Left hindlimb (tissue), 1 donor: ENCODE measurements around the gene LRRC37A.
"Not testable (repeated sequence)": the region's sequence is repeated elsewhere in the genome, so short reads cannot be mapped to it uniquely, and the experiment has no call there.

Experiments
- DNase-seq: peaks from one replicate; pipeline ENCODE4 v3.0.0-alpha.2; 2018

Gene LRRC37A

DNA sequence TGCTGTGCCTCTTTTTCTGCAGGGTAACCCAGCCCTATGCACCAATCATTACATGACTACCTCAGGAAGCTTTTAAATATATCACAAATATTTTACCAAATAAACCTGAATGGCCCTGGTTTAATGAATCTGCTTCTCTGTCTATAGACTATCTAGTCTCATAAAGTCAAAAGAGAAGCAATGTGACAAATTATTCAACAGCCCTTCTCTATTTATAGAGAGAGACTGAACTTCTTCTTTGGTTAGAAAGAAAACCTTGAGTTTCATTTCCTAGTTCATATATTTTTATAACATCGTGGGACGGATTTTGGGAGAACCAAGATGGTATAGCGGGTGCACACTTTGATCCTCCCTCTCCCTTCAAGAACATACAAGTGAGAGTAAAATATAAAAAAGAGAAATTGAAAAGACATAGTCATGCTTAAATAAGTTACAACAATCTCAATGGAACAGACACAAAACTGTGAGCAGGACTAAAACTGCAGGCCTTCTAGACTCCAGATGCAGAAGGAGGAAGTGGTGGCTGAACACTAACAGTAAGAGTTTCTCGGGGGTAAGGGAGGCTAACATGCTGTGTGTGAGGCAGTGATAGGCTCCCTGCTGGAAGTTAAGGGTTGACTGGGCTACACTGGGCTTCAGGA, 3.9 kb upstream of the LRRC37A start:
- not testable (repeated sequence) for DNase-seq

DNA sequence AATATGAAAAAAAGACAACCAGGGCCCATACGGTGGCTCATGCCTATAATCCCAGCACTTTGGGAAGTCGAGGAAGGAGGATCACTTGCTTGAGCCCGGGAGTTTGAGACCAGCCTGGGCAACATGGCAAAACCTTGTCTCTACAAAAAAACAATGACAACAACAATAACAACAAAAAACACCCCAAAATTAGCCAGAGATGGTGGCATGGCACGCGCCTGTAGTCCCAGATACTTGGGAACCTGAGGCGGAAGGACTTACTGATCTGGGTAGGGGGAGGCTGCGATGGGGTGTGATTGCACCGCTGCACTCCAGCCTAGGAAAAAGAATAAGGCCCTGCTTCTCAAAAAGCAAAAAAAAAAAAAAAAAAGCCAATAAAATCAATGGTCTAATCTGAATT, 3.3 kb upstream of the LRRC37A start:
- not testable (repeated sequence) for DNase-seq

DNA sequence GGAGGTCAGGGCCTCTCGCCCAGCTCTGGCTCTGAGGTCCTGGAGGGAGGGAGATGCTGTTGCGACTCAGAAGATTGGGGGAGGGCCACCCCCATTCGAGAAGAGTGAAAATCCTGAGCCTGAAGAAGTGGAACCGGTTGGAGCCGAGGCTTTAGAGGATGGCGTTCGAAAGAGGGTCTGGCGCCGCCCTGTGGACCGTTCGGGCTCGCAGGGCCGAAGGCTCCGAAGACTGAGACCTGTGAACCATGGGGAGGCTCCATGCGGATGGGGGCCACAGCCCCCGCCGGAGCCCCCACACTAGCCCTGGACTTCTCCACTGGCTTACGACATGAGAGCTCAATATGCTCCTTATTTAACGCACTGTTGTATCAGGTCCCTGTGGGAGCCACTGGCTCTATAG, 46.3 kb downstream of the LRRC37A start:
- DNase-seq: not testable (repeated sequence)

DNA sequence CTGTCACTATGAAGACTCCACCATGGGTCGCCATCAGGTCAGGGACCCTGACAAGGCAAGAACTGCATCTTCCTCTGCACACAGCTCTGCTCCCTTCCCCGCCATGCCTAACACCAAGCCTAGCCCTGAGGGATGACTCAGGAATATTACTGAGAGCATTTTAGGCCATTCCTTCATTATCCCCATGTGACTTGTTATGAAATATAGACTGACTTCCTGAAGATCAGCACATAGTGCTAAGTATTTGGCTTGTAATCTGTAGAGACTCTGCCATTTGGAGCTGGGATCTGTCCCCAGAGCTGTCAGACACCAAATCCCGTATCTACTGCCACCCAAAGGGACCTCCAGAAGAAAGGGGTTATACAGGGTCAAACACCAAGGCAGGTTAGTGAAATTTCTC, 47.2 kb downstream of the LRRC37A start:
- DNase-seq: not testable (repeated sequence)

DNA sequence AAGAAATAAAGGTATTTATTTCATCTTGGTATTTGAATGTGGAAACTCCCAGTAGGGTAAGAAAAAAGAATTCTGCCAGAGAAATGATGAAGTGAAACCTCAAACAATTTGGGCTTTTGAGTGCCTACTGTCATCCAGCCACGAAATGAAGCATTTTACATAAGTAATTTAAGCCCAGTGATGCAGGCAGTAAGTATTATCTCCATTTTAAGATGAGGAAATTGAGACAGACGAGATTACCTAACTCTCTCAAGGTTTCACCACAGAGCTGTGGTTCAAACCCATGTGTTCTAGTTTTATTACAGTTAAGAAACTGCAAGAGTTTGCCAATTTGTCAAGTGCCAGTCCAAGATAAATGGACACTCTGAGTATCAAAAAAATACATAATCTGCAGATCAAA, 53.4 kb downstream of the LRRC37A start:
- DNase-seq: not testable (repeated sequence)

DNA sequence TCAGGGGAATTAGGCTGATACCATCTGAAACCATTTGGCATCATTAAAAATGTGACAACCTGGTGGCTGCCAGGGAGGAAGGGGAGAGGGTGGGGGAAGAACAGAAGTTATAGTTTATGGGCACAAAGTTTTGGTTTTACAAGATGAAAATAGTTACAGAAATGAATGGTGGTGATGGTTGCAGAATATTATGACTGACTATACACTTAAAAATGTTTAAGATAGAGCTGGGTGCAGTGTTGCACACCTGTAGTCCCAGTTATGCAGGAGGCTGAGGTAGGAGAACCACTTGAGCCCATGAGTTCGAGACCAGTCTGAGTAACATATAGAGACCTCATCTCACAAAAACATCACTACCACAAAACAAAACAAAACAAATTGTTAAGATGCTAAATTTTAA, 54.1 kb downstream of the LRRC37A start:
- not testable (repeated sequence) for DNase-seq

DNA sequence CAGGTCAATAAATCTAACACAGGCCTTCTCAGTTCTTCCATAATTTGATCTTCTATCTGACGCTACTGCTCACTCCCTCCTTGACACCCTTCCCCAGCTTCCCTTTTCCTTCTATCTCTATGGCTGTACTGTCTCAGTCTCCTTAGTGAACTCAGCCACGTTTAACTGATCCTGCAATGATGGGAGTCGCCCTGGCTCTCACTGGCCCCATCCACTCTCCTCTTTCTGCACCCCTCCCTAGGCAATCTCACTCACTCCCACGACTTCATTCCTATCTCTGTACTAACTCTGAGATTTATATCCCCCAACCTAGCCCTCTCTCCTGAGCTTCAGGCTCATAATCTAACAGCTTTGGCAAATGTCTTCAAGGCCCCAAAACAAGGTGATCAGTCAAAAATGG, 58.9 kb downstream of the LRRC37A start:
- DNase-seq: not testable (repeated sequence)

DNA sequence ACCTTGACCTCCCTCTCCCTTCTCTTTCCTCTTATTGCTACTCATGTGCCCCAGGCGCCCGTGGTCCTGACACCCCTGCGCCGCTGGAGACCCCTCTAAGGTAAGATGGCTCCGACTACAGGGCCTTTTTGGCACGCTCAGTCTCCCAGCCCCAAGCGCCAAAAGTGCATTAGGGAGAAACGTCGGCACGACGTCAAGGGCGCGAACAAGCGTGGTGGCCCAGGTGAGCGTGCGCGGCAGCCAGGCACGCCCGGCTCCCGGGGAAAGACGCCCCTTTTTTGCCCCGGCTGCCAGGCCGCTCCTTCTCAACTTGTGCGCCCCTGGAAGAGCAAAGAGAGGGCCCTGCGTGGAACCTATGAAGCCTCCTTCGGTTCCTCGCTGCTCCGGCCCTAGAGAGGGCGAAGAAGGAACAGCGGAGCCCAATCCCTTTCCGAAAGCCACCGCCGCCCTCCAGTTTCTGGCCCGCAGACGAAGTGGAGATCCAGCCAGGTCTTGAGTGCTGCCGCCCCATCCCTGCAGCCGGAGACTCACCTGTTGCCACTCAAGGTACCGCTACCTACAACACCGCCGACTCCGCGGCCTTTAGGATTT, 66.3 kb downstream of the LRRC37A start:
- not testable (repeated sequence) for DNase-seq

DNA sequence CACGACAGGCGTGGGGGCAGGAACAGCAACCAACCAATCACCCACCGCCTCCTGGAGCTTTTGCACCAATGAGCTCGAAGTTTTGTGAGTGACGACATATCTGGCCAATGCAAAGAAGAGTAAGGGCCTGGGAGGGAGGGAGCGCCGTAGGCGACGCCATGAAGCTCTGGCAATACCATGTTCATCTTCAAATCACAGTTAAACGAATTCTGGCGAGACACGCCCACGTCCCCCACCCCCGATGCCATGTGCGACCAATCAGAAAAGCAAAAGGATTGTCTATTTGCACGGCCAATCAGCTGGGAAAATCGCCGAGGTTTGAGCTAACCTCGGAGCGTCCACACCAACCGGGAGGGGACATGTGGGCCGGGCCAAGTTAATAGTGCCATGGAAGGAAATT, 66.8 kb downstream of the LRRC37A start, which contains the start of gene ARL17B:
Gene ARL17B (minus strand): TSS at position 12 of the 400 bp plus-strand sequence. CDS start 3,369 bp downstream, outside the sequence.
- not testable (repeated sequence) for DNase-seq

DNA sequence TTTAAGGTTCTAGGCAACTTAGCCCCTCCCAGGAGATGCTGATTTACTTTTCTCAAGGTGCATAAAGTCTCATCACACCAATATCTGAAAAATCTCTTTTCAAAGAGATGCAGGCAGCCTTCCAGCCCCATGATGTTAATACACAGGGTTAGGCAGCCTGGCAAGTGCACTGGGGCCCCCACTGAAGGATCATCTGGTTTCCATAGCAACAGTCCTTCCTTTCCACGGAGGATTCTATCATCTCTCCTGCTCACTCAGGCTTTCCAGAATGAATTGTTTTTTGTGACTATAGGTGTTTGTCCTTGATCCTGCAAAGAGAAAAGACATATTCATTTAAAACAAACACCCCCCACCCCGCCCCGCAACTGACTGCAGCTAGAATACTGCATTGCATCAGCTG, 72.6 kb downstream of the LRRC37A start:
- not testable (repeated sequence) for DNase-seq

DNA sequence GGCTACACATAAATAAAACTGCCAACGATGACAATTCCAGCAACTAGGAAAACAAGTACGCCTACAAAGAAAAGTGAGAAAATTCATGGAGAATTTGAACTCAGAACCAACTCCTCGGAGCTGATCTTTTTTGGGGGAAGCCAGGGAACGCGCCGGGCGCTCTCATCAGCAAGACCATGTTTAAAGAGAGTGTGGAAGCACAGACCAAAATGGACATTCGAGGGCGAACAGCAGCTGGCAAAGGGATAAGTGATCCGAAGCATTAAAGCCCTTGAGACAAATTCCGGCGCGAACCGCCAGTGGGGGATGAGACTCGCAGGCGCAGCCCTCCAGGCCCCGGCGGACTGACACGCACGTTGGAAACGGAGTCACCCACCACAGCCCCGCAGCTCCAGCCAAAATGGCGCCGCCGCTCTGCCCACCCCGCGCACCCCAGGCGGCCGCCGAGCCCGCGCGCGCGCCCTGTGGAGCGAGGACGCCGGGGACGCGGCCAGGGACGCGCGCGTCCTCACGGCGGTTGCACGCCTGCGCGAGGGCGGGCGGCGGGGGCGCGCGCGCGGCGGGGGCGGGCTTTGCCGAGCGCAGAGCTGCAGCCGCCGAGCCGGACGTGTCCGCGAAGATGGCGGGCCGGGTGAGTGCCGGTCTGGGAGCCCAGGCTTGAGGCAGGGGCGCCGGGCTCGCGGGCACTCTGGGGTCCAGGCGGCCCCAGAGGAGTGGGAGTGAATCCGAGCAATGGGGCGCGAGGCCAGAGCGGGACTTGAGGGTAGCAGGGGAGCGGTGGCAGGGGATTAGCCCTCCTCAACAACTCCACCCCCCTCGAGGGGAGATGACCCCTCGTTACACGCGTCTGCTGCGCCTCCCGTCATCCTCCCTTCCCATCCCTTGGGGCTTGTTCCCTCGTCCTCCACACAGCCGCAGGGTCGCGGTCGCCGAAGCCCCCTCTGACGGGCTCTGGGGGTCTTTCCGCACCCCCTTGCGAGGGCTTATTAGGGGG, 77.6 kb downstream of the LRRC37A start:
- DNase-seq: not testable (repeated sequence)

DNA sequence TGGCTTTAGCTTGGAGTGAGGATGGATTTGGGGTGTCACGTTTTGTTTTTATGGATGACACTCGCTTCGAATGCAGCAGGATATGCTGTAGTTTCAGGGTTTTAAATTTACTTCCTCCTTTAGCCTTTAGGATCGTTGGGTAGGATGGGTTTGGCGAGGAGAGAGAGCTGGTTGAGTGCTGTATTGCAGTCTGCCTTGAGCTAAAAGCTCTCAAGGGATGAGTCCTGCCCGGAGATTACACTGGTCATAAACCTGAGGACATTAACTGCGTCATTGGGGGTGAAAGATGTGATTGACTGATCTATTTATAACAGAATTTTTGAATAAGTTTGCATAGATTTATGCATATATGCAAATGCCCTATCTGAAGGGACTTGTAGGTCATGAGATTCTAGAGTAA, 78.5 kb downstream of the LRRC37A start:
- DNase-seq: not testable (repeated sequence)

DNA sequence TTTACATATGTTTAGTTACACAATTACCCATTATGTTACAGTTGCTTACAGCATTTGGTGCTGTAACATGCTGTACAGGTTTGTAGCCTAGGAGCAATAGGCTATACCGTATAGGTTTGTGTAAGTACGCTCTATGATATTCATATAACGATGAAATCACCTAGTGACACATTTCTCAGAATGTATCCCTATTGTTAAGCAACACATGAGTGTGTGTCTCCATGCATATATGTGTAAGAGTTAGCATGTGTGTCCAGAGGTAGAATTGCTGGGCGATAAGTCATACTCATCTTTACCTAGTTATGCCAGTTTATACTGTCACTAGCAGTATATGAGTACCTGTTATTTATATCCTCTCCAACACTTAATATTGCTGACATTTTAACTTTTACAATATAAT, 88.2 kb downstream of the LRRC37A start:
- not testable (repeated sequence) for DNase-seq

DNA sequence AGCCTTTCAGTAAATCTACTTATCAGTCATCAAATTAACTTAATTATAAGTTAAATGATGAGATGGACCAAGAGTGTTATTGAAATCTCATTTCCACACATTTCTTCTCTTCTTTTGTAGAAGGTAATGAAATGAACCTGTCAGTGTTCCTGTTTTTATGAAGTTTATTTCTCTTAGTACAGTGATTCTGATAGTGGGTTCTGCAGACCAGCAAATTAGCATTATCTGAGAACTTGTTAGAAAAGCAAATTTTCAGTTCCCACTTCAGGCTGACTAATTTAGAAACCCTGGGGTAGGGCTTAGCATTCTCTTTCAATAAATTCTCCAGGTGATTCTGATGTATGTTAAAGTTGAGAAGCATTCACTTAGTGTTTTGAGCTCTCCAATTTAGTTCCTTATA, 90.6 kb downstream of the LRRC37A start:
- DNase-seq: not testable (repeated sequence)
